ENCODE data around the gene RND3.

The RND3 gene

GRCh38 chr2:150495001-150495400 lies 7.5 kb upstream of the RND3 start:
- in situ Hi-C loops (cut with MboI; ENCODE audit: low sequenced_read_pairs, unreplicated experiment) = no loop called here
- no peak for TF ChIP-seq CTCF (IDR thresholded peaks at IDR 0.05; ENCODE audit: borderline replicate concordance, control extremely low read depth, extremely low read depth, insufficient read depth, missing control alignments)
- DNase-seq (ENCODE audit: low spot score) = no peak

- in situ Hi-C loops (cut with MboI; ENCODE audit: low sequenced_read_pairs, unreplicated experiment) = no loop called here
- no peak for DNase-seq (ENCODE audit: low spot score)
- no peak for TF ChIP-seq CTCF (IDR thresholded peaks at IDR 0.05; ENCODE audit: borderline replicate concordance, control extremely low read depth, extremely low read depth, insufficient read depth, missing control alignments)
These were observed 6.9 kb upstream of the RND3 start for GRCh38 chr2:150494234-150494945.

GRCh38 chr2:150491943-150492342 lies 4.5 kb upstream of the RND3 start:
- no peak for DNase-seq (ENCODE audit: low spot score)
- in situ Hi-C loops (cut with MboI; ENCODE audit: low sequenced_read_pairs, unreplicated experiment) = no loop called here

GRCh38 chr2:150491430-150491829 lies 4.0 kb upstream of the RND3 start:
- TF ChIP-seq CTCF (IDR thresholded peaks at IDR 0.05; ENCODE audit: borderline replicate concordance, control extremely low read depth, extremely low read depth, insufficient read depth, missing control alignments) = no peak
- in situ Hi-C loops (cut with MboI; ENCODE audit: low sequenced_read_pairs, unreplicated experiment) = no loop called here
- no peak for DNase-seq (ENCODE audit: low spot score)

More at GRCh38 chr2:150491943-150492342, 4.5 kb upstream of the RND3 start:
- TF ChIP-seq CTCF (IDR thresholded peaks at IDR 0.05; ENCODE audit: borderline replicate concordance, control extremely low read depth, extremely low read depth, insufficient read depth, missing control alignments) = no peak

- DNase-seq (ENCODE audit: low spot score) = no peak
- no peak for TF ChIP-seq CTCF (IDR thresholded peaks at IDR 0.05; ENCODE audit: borderline replicate concordance, control extremely low read depth, extremely low read depth, insufficient read depth, missing control alignments)
- in situ Hi-C loops (cut with MboI; ENCODE audit: low sequenced_read_pairs, unreplicated experiment) = no loop called here
These were observed 3.0 kb upstream of the RND3 start for GRCh38 chr2:150490466-150490865.

- TF ChIP-seq CTCF (IDR thresholded peaks at IDR 0.05; ENCODE audit: borderline replicate concordance, control extremely low read depth, extremely low read depth, insufficient read depth, missing control alignments) = no peak
- in situ Hi-C loops (cut with MboI; ENCODE audit: low sequenced_read_pairs, unreplicated experiment) = loop anchor here (10.0 kb wide), 1 partner anchor 892 kb away; no protein-coding TSS in a partner anchor
- peak; percentile 33 for DNase-seq (ENCODE audit: low spot score)
These were observed 655 bp downstream of the RND3 start for GRCh38 chr2:150486539-150487484.

Data from GM13976 (cell line).